ENCODE data around the gene YTHDC2.

Gene YTHDC2

DNA sequence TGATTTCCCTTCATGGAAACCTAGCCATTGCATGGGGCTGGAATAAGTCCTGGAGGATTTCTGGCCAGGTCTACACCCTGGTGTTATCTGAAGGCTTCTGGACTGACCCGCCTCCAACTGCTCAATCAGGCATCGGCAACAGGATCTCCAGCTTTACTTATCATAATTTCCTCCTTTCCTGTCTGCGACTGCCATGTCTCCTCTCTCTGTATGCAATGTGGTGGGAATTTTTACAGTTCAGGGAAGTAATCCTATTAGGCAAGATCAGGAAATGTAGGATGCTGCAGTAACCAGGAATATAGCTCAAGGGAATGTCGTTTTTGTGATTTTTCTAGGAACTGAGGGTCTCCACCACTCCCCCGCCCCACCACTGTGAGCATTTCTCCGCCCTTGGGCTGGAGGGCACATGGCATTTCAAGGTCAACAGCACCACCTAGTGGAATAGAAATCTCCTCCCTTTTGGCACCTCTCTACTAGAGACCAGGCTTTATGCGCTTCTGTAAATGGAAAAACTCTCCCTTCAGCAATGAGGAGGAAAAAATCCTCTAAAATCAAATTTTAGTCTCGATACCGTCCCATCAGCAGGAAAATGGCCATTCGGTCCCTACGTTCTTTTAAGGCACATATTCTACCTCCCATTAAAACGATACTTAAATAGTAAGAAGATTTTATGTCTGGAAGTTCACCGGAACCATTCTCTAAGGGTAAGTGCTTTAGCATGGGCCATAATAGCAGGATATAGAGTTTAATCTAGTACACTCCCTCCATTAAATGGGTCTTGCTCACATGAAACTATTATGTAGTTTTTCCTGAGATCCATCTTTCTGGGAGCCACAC lies 93.0 kb downstream of the YTHDC2 start:
- DNase-seq: peak; percentile 34 to 60

DNA sequence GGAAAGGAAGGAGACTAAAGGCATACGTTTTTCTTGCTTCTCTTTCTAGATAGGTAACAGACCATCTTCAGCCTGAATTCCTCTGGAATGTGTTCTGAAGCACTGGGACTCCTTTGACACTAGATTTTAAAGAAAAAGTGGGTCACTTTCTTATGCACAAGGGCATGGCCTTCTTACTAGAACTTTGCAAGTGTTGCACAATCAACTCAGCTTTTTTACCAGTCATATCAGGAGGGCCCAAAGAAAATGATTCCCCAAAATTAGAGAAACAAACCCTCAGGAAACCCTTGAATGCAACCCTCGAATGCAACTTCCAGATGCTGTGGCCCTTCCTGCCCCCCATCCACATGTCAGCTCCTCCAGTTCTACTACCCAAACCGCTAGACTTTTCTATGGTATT lies 93.9 kb downstream of the YTHDC2 start:
- no peak for DNase-seq

DNA sequence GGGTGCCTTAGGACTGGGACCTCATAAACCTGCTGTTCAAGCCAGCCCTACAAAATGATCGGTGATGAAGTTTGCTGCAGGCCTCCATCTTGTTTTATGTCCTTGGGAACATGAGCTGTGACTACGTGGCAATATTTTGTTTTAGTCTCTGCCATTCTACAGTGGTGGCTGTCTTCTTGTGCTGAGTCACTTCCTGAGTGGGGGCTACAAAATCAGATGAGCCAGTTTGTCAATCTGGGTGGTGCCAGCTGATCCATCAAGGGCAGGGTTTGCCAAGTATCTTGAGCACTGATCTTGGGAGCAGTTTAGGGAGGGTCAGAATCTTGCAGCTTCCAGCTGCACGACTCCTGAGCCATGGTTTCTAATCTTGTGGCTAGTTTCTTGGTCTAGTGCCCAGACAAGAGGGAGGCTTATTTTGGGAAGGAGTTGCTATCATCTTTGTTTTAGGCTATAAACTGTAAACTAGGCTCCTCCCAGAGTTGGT lies 94.7 kb downstream of the YTHDC2 start:
- DNase-seq: no peak

DNA sequence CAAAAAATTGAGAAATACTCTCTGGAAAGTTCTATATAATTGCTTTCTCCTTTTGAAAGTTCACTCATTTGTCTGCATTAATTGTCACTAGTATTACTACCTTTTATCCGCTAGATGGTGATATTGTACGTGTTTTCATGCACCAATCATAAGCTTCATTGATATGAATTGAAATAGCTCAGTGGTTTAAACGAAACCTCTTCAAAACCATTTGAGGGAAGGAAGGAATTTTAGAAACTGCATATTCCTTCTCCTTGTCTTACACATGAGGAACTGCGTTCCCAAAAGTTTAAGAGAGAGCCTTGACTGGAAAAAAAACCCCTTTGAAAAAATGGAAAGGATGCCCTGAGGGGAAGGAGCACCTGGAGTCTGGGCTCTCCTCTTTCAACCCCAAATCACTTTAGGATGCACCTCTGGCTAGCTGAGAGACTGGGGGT lies 98.6 kb downstream of the YTHDC2 start:
- DNase-seq: peak in 1 of 2 donors; percentile 52

- DNase-seq: no peak
These were observed 100.7 kb downstream of the YTHDC2 start for GRCh38 chr5:113614191-113614590.

DNA sequence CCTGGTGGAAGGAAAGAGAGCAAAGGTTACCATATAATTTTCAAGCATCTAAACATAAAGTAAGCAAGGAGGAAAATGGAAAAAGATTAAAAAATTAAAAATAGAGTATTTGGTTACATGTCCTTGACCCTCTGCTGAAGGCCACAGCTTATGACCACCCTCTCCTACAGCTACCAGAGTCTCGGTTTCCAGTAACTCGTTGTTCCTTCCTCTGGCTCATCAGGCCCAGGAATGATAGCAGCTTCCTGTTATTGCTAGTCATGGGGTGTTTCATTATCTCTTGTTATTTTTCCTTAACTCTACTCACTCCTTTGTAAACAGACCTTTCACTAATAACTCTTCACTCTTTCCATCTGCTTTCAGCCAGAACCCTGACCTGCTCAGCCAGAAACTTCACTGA lies 102.2 kb downstream of the YTHDC2 start:
- DNase-seq: no peak

DNA sequence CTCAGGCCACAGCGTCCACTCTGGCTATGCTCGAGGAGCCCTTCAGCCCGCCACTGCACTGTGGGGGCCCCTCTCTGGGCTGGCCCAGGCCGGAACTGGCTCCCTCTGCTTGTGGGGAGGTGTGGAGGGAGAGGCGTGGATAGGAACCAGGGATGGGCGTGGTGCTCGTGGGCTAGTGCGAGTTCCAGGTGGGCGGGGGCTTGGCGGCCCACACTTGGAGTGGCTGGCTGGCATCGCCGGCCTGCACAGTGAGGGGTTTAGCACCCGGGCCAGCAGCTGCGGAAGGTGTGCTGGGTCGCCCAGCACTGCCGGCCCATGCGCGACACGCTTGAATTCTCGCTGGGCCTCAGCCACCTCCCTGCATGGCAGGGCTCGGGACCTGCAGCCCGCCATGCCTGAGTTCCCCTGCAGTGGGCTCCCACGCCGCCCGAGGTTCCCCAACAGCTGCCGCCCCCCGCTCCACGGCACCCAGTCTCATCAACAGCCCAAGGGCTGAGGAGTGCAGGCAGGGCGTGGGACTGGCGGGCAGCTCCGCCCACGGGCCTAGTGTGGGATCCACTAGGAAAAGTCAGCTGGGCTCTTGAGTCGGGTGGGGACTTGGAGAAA lies 103.8 kb downstream of the YTHDC2 start:
- DNase-seq: no peak

DNA sequence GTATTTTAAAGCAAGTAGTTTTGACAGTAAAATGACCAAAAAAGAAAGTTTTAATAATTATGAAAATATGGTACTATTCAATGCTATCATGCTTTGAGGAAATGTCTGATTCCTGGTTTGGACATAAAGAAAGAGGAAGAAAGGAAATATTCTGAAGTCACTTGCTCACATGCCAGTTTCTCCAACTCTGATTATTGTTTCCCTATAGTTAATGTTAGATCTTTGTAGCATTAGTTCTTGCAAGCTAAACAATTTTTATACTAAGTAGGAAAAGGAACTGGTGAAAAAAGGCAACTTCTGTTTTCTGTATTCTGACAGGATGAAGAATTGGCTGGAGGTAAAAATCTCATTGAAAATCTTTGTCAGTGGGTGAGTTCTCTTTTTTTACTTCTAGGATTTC lies 119.5 kb downstream of the YTHDC2 start:
- DNase-seq: no peak

DNA sequence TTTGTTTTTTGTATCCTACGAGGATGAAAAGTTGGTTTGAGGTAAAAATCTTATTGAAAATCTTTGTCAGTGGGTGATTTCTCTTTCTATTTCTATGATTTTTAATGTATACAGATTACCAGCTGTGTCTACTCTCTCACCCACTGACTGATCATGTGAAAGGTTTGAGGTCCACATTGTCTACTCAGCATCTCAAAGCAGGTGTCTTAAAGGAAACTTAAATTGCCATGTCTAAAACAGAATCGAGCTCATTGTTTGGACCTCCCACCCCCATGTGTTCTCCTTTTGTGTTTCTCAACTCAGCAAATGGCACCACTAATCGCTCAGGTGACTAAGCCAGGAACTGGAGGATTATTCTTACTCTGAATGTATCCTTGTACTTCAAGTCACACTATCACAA lies 121.5 kb downstream of the YTHDC2 start:
- no peak for DNase-seq

DNA sequence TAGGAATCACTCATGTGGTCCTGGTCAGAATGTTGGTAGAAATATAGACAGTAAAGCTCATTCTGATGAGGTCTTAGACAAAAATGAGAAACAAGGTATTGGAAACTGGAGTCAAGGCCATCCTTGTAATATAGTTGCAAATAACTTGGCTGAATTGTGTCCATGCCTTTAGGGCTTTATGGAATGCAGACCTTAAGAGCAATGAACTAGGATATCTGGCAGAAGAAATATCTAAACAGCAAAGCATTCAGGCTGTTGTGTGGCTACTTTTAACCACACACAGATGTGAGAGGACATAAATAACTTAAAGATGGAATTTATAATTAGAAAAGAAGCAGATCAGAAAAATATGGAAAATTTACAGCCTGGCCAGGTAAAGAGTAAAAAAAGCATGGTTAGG lies 128.2 kb downstream of the YTHDC2 start:
- DNase-seq: no peak

All from hippocampal formation (tissue), 2 donors.